HCT116 (cell line): ENCODE measurements around the gene AOC1. TPM values are rescaled to one million over a fixed set of nuclear protein-coding genes. Genes with fewer than 3 reads are reported as not detected.

Experiments used
- ATAC-seq: fragments of 200-7000 bp; cut with Tn5 transposase; 2 replicates; pipeline ENCODE4 v1.9.1; 2020; ENCODE audit warnings: mild to moderate bottlenecking, moderate library complexity
- BruUV-seq: library from RNA; stranded (reverse); fragments of 400-500 nt; replicated peaks from 2 replicates; lab custom pipeline; 2021; lab: Mats Ljungman, UMichigan
- CTCF ChIA-PET: fragments of 300-600 bp; sonication (Branson Sonifier 250); formaldehyde crosslinking; loops from one replicate; lab custom pipeline; 2021; ENCODE audit warnings: antibody characterized with exemption; lab: Charles Lee
- POLR2A ChIA-PET: fragments of 300-600, 350-600 bp; sonication (Branson Sonifier 250); formaldehyde crosslinking; loops from one replicate; lab custom pipeline; 2021; ENCODE audit warnings: antibody characterized with exemption; lab: Charles Lee
- RAD21 ChIA-PET, 2 experiments: fragments of 300-600 bp; sonication (Branson Sonifier 250); formaldehyde crosslinking; loops; one replicate each; lab custom pipeline; 2023; ENCODE audit warnings: low total read pairs in 2 of 2; ENCODE audit not compliant: uncharacterized antibody in 2 of 2, unreplicated experiment in 2 of 2, low non-redundant PET in 1 of 2; lab: Charles Lee
- DNase-seq: peaks from one replicate; pipeline ENCODE4 v3.0.0-alpha.2; 2010; ENCODE audit warnings: low read depth, low spot score
- H2AFZ ChIP-seq: fragments of 200-600 bp; shearing (Covaris generic), sonication (generic); 2 replicates; pipeline ENCODE4 v1.6.1; 2017; ENCODE audit warnings: low read depth, mixed run types, mixed read lengths, antibody characterized with exemption, low read length; ENCODE audit not compliant: poor library complexity, severe bottlenecking
- H3K27ac ChIP-seq: 2 replicates; pipeline ENCODE4 v1.5.1; 2012; ENCODE audit warnings: low read depth, low read length
- H3K27me3 ChIP-seq: fragments of 200-600 bp; sonication (generic); 2 replicates; pipeline ENCODE4 v1.6.1; 2016; ENCODE audit warnings: mixed run types, low read length, mixed read lengths; ENCODE audit not compliant: insufficient read depth
- H3K36me3 ChIP-seq, 2 experiments: fragments of 200-500 bp in 1 of 2; fragments of 200-600 bp in 1 of 2; sonication (Bioruptor generic) in 1 of 2; sonication (generic) in 1 of 2; 2 replicates each; pipeline versions ENCODE4 v1.5.1 to v1.6.1; 2014 to 2016; ENCODE audit warnings: low read length in 2 of 2, inconsistent platforms in 1 of 2, mixed read lengths in 1 of 2, mixed run types in 1 of 2; ENCODE audit not compliant: insufficient read depth in 2 of 2, control insufficient read depth in 1 of 2
- H3K4me1 ChIP-seq, 2 experiments: fragments of 200-600 bp in 1 of 2; sonication (generic) in 1 of 2; 2 replicates each; pipeline versions ENCODE4 v1.5.1 to v1.6.1; 2012 to 2017; ENCODE audit warnings: low read length in 2 of 2, inconsistent platforms in 1 of 2, mild to moderate bottlenecking in 1 of 2, mixed read lengths in 1 of 2, mixed run types in 1 of 2, moderate library complexity in 1 of 2; ENCODE audit not compliant: insufficient read depth in 2 of 2, control insufficient read depth in 1 of 2
- H3K4me2 ChIP-seq: fragments of 200-600 bp; sonication (generic); 2 replicates; pipeline ENCODE4 v1.6.1; 2017; ENCODE audit warnings: mixed run types, low read length, mixed read lengths
- H3K4me3 ChIP-seq, 2 experiments: fragments of 200-600 bp in 1 of 2; sonication (generic) in 1 of 2; replicated peaks in 1 of 2; 2 replicates each; pipeline ENCODE4 v1.5.1; 2011 to 2016; ENCODE audit warnings: low read length in 2 of 2, control low read depth in 1 of 2, low read depth in 1 of 2, mild to moderate bottlenecking in 1 of 2, mixed read lengths in 1 of 2, mixed run types in 1 of 2
- H3K79me2 ChIP-seq: fragments of 200-600 bp; sonication (generic); 2 replicates; pipeline ENCODE4 v1.6.1; 2017; ENCODE audit warnings: mild to moderate bottlenecking, mixed run types, low read length, moderate library complexity, mixed read lengths; ENCODE audit not compliant: insufficient read depth
- H3K9ac ChIP-seq: fragments of 200-600 bp; sonication (generic); 2 replicates; pipeline ENCODE4 v1.6.1; 2016; ENCODE audit warnings: low read length, mixed read lengths
- H3K9me2 ChIP-seq: fragments of 200-600 bp; sonication (generic), shearing (Covaris generic); 2 replicates; pipeline ENCODE4 v1.6.1; 2017; ENCODE audit warnings: mixed run types, mild to moderate bottlenecking, moderate library complexity; ENCODE audit not compliant: insufficient read depth
- H3K9me3 ChIP-seq, 2 experiments: fragments of 200-500 bp in 1 of 2; fragments of 200-600 bp in 1 of 2; sonication (Bioruptor generic) in 1 of 2; sonication (generic) in 1 of 2; 2 replicates each; pipeline ENCODE4 v1.6.1; 2014 to 2017; ENCODE audit warnings: low read length in 2 of 2, mixed read lengths in 2 of 2, inconsistent platforms in 1 of 2, low read depth in 1 of 2, mild to moderate bottlenecking in 1 of 2, mixed run types in 1 of 2, moderate library complexity in 1 of 2; ENCODE audit not compliant: control insufficient read depth in 1 of 2, insufficient read depth in 1 of 2
- H4K20me1 ChIP-seq: fragments of 200-600 bp; sonication (generic), shearing (Covaris generic); 2 replicates; pipeline ENCODE4 v1.6.1; 2017; ENCODE audit warnings: mixed run types, mild to moderate bottlenecking, moderate library complexity; ENCODE audit not compliant: insufficient read depth
- CBX3 ChIP-seq: IDR thresholded peaks from 2 replicates; pipeline ENCODE4 v1.6.1; 2012; ENCODE audit warnings: low read depth
- CEBPB ChIP-seq: IDR thresholded peaks from 2 replicates; pipeline ENCODE4 v1.6.1; 2012; ENCODE audit warnings: low read depth
- EGR1 ChIP-seq: IDR thresholded peaks from 2 replicates; pipeline ENCODE4 v1.6.1; 2012; ENCODE audit warnings: low read depth
- ELF1 ChIP-seq: IDR thresholded peaks from 2 replicates; pipeline ENCODE4 v1.6.1; 2012; ENCODE audit warnings: low read depth, borderline replicate concordance
- EZH2 ChIP-seq: fragments of 200-600 bp; sonication (generic); IDR thresholded peaks from 2 replicates; pipeline ENCODE4 v1.6.1; 2017; ENCODE audit warnings: antibody characterized with exemption, mixed run types
- EZH2phosphoT487 ChIP-seq: fragments of 200-600 bp; IDR thresholded peaks from 2 replicates; pipeline ENCODE4 v1.6.1; 2018; ENCODE audit warnings: antibody characterized with exemption, borderline replicate concordance
- JUND ChIP-seq: IDR thresholded peaks from 2 replicates; pipeline ENCODE4 v1.6.1; 2012
- POLR2A ChIP-seq: IDR thresholded peaks from 2 replicates; pipeline ENCODE4 v1.7.0; 2011; ENCODE audit warnings: borderline replicate concordance; ENCODE audit not compliant: insufficient read depth, insufficient read length; ENCODE audit errors: extremely low read depth
- SIN3A ChIP-seq: IDR thresholded peaks from 2 replicates; pipeline ENCODE4 v1.6.1; 2012; ENCODE audit warnings: low read depth
- SP1 ChIP-seq: IDR thresholded peaks from 2 replicates; pipeline ENCODE4 v1.6.1; 2012; ENCODE audit warnings: low read depth
- TCF7L2 ChIP-seq: IDR thresholded peaks from 2 replicates; pipeline ENCODE4 v1.7.0; 2011; ENCODE audit warnings: borderline replicate concordance, inconsistent platforms; ENCODE audit not compliant: insufficient read depth, insufficient read length; ENCODE audit errors: extremely low read depth
- YY1 ChIP-seq: IDR thresholded peaks from 2 replicates; pipeline ENCODE4 v1.6.1; 2011; ENCODE audit warnings: low read length, low read depth, moderate library complexity, mild to moderate bottlenecking; ENCODE audit not compliant: insufficient replicate concordance; ENCODE audit errors: extremely low read depth
- ZFX ChIP-seq: fragments of 450-650 bp; IDR thresholded peaks from 2 replicates; pipeline ENCODE4 v1.6.1; 2017
- ZNF274 ChIP-seq: fragments of 200-500 bp; sonication (Bioruptor generic); IDR thresholded peaks from 2 replicates; pipeline ENCODE4 v1.6.1; 2014; ENCODE audit warnings: mild to moderate bottlenecking, low read depth, low read length, inconsistent platforms
- intact Hi-C: fragments of 100-400 bp; cut with micrococcal nuclease; formaldehyde crosslinking; loops from 2 replicates; pipeline ENCODE4 v1.10.0; 2022
- total RNA-seq: library from RNA; stranded (reverse); gene quantifications from one replicate; pipeline ENCODE4 v1.2.1, GENCODE V29; 2021; ENCODE audit not compliant: unreplicated experiment
- TF ChIP-seq, protein P1 (sequence below), 3 experiments: fragments of 200-600 bp in 1 of 3; sonication (generic) in 1 of 3; IDR thresholded peaks in 2 of 3; conservative IDR thresholded peaks in 1 of 3; 2 replicates each; pipeline ENCODE4 v1.5.1; 2012 to 2017; ENCODE audit warnings: low read depth in 2 of 3, low read length in 2 of 3, antibody characterized with exemption in 1 of 3, borderline replicate concordance in 1 of 3, control low read depth in 1 of 3, mild to moderate bottlenecking in 1 of 3, mixed read lengths in 1 of 3, mixed run types in 1 of 3, moderate library complexity in 1 of 3; ENCODE audit not compliant: insufficient read depth in 1 of 3
- TF ChIP-seq, protein P2 (sequence below): IDR thresholded peaks from 2 replicates; pipeline ENCODE4 v1.6.1; 2011; ENCODE audit warnings: mild to moderate bottlenecking, low read length, moderate library complexity; ENCODE audit not compliant: insufficient replicate concordance; ENCODE audit errors: extremely low read depth

Gene AOC1
- total RNA-seq, 1 experiment from 2014 or later: 0.37 TPM

DNA sequence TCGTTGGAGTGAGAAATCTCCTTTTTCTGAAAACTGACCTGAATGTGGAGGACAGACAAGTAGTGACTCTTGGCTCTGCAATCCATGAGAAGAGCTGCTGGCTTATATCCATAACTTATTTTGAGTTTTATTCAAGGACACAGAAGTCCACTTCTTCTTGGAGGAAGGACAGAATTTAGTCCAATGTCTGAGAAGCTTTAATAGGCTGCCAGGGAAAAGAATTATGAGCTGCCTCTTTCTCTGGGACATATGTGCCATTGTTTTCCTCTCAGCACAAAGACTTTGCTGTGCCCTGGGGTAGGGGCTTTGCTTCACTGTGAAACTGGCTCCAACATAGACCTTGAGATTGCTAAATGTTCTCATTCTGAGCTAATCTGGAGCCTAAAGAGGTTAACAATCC, 20.5 kb upstream of the AOC1 start:
- RAD21 ChIA-PET: no interaction called here
- TF ChIP-seq TCF7L2 (no peak), ZNF274 (no peak), CEBPB (no peak), SP1 (no peak), CBX3 (no peak), POLR2A (no peak), ELF1 (no peak), EGR1 (no peak), ZFX (no peak), SIN3A (no peak), EZH2 (no peak), YY1 (no peak), JUND (no peak), EZH2phosphoT487 (no peak)
- TF ChIP-seq, protein P1, sequence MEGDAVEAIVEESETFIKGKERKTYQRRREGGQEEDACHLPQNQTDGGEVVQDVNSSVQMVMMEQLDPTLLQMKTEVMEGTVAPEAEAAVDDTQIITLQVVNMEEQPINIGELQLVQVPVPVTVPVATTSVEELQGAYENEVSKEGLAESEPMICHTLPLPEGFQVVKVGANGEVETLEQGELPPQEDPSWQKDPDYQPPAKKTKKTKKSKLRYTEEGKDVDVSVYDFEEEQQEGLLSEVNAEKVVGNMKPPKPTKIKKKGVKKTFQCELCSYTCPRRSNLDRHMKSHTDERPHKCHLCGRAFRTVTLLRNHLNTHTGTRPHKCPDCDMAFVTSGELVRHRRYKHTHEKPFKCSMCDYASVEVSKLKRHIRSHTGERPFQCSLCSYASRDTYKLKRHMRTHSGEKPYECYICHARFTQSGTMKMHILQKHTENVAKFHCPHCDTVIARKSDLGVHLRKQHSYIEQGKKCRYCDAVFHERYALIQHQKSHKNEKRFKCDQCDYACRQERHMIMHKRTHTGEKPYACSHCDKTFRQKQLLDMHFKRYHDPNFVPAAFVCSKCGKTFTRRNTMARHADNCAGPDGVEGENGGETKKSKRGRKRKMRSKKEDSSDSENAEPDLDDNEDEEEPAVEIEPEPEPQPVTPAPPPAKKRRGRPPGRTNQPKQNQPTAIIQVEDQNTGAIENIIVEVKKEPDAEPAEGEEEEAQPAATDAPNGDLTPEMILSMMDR (IDR thresholded peaks at IDR 0.05 in 2 of 3, conservative IDR thresholded peaks at IDR 0.05 in 1 of 3; ENCODE audit: borderline replicate concordance in 1 of 3, insufficient read depth in 1 of 3, low read depth in 2 of 3, low read length in 2 of 3): no peak
- TF ChIP-seq, protein P2, sequence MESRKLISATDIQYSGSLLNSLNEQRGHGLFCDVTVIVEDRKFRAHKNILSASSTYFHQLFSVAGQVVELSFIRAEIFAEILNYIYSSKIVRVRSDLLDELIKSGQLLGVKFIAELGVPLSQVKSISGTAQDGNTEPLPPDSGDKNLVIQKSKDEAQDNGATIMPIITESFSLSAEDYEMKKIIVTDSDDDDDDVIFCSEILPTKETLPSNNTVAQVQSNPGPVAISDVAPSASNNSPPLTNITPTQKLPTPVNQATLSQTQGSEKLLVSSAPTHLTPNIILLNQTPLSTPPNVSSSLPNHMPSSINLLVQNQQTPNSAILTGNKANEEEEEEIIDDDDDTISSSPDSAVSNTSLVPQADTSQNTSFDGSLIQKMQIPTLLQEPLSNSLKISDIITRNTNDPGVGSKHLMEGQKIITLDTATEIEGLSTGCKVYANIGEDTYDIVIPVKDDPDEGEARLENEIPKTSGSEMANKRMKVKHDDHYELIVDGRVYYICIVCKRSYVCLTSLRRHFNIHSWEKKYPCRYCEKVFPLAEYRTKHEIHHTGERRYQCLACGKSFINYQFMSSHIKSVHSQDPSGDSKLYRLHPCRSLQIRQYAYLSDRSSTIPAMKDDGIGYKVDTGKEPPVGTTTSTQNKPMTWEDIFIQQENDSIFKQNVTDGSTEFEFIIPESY: no peak
- ATAC-seq (no peak), DNase-seq (no peak)
- no peaks in the 10 kb centered on the region for H3K9me2 ChIP-seq
- peaks cover 24% of the 10 kb centered on the region; the same call in 1 of the 2 replicates for H3K27me3 ChIP-seq
- intact Hi-C loops: no loop called here
- H3K79me2 ChIP-seq: no peaks in the 10 kb centered on the region
- no peaks in the 10 kb centered on the region for H4K20me1 ChIP-seq
- no peak overlapping the region for H3K4me2 ChIP-seq
- H2AFZ ChIP-seq: no peak overlapping the region
- CTCF ChIA-PET: no interaction called here
- no TSS peak for BruUV-seq
- POLR2A ChIA-PET: no interaction called here
- H3K9me3 ChIP-seq: no peaks in the 10 kb centered on the region
- no peaks in the 10 kb centered on the region for H3K36me3 ChIP-seq
- H3K27ac ChIP-seq: no peak overlapping the region
- no peak overlapping the region for H3K9ac ChIP-seq
- no peaks in the 10 kb centered on the region for H3K4me1 ChIP-seq
- no peak overlapping the region for H3K4me3 ChIP-seq
